KOPT-K1 (cell line): ENCODE data around the gene TMEM176B.

Experiments
- H3K27ac ChIP-seq: fragments of 200-600 bp; sonication (generic); 2 replicates; pipeline ENCODE4 v1.5.1; 2016; ENCODE audit warnings: antibody characterized with exemption, mild to moderate bottlenecking, low read depth, low read length; ENCODE audit not compliant: poor library complexity, severe bottlenecking
- H3K36me3 ChIP-seq: fragments of 200-600 bp; sonication (generic); 2 replicates; pipeline ENCODE4 v1.5.1; 2017; ENCODE audit warnings: antibody characterized with exemption, mild to moderate bottlenecking, low read length, moderate library complexity; ENCODE audit not compliant: insufficient read depth
- H3K9me3 ChIP-seq: fragments of 200-600 bp; sonication (generic); 2 replicates; pipeline ENCODE4 v1.5.1; 2017; ENCODE audit warnings: antibody characterized with exemption, low read length, mild to moderate bottlenecking; ENCODE audit not compliant: insufficient read depth, poor library complexity, severe bottlenecking

The TMEM176B gene

DNA sequence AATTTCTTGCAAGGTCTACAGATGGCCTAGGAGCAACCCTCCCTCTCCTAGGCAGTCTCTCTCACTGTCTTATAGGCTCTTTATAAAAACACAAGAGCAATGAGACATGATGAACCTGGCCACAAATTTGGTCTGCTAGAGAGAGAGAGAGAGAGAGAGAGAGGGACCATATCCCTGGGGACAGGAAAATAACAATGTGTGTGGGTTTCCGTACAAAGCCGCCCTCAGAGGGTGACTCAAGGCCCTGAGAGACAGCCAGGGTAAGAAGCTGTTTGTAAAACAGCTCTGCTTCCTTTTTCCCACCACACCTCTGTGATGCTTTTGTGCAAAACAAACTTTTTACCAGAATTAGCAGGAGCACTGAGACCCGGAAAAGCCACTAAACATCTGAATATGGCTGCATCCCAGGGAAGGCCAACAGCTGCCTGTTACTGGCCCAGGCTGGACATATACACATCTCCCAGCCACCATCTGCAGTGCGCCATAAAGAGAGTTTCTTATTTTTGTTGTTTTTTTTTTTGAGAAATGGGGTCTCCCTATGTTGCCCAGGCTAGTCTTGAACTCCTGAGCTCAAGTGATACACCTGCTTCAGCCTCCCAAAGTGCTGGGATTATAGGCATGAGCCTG lies 44.6 kb downstream of the TMEM176B start:
- Histone ChIP-seq H3K27ac (peak overlapping the region; percentile 94), H3K9me3 (no peaks in the 10 kb centered on the region), H3K36me3 (no peaks in the 10 kb centered on the region)

- H3K27ac ChIP-seq, result peak overlapping the region; percentile 94
- H3K9me3 ChIP-seq, result no peaks in the 10 kb centered on the region
- H3K36me3 ChIP-seq, result no peaks in the 10 kb centered on the region
These were observed 45.2 kb downstream of the TMEM176B start for GRCh38 chr7:150754951-150755350.

DNA sequence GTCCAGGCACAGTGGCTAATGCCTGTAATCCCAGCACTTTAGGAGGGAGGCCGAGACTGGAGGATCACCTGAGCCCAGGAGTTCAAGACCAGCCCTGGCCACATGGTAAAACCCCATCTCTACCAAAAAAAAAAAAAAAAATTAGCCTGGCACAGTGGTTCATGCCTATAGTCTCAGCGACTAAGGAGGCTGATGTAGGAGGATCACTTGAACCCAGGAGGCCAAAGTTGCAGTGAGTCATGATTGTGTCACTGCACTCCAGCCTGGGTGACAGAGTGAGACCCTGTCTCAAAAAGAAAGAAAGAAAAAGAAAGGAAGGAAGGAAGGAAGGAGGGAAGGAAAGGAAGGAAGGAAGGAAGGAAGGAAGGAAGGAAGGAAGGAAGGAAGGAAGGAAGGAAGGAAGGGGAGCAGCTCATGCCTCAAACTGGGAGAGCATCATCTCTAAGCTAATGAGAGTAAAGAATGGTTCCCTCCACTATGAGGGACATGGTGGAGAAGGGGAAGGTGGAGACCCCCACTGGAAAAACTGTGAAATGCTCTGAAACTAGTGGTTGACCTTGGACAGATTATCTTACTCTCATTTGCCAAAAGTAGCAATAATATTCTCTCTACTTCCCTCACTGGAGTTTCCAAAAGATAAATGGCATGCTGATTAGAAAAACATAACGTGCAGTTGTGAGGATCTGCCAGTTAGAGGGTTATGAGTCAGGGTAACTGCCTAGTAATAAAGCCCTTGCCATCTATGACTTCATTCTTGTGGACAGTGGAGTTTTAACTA lies 46.1 kb downstream of the TMEM176B start:
- H3K27ac ChIP-seq, result peak overlapping the region; percentile 94
- no peaks in the 10 kb centered on the region for H3K9me3 ChIP-seq
- no peaks in the 10 kb centered on the region for H3K36me3 ChIP-seq

- Histone ChIP-seq H3K9me3 (no peaks in the 10 kb centered on the region), H3K36me3 (no peaks in the 10 kb centered on the region), H3K27ac (peak overlapping the region; percentile 94)
These were observed 46.9 kb downstream of the TMEM176B start for GRCh38 chr7:150753239-150753638.

- H3K9me3 ChIP-seq, result no peaks in the 10 kb centered on the region
- H3K36me3 ChIP-seq, result no peaks in the 10 kb centered on the region
- H3K27ac ChIP-seq, result peak overlapping the region; percentile 94
These were observed 48.5 kb downstream of the TMEM176B start for GRCh38 chr7:150751702-150752101.

GRCh38 chr7:150748376-150748775 lies 51.8 kb downstream of the TMEM176B start:
- Histone ChIP-seq H3K9me3 (no peaks in the 10 kb centered on the region), H3K36me3 (peaks cover 28% of the 10 kb centered on the region), H3K27ac (peak overlapping the region; percentile 53)

GRCh38 chr7:150746921-150747320 lies 53.2 kb downstream of the TMEM176B start:
- Histone ChIP-seq H3K9me3 (no peaks in the 10 kb centered on the region), H3K27ac (peak overlapping the region; percentile 53), H3K36me3 (peaks cover 42% of the 10 kb centered on the region)

GRCh38 chr7:150745876-150746275 lies 54.3 kb downstream of the TMEM176B start:
- H3K27ac ChIP-seq, result peak overlapping the region; percentile 100
- H3K36me3 ChIP-seq, result peaks cover 53% of the 10 kb centered on the region
- no peaks in the 10 kb centered on the region for H3K9me3 ChIP-seq

DNA sequence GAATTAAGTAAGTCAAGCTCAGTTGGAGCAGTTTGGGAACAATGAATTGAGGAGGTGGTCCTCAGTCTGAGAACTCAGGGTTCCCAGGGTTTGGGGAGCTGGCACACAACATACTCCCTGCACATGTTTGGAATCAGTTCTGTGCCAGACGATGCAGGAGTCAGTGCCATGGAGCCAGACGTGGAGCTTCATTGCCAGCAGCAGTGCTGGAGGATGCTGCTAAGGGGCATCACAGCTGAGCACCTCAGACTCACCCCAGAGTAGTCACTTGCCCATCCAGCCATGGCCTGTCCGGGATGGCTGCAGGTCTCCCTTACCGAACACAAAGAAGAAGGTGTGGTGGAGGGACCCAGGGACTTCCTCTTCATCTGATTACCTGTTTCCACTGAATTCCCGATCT lies 55.1 kb downstream of the TMEM176B start:
- Histone ChIP-seq H3K27ac (peak overlapping the region; percentile 100), H3K36me3 (peaks cover 61% of the 10 kb centered on the region), H3K9me3 (no peaks in the 10 kb centered on the region)

DNA sequence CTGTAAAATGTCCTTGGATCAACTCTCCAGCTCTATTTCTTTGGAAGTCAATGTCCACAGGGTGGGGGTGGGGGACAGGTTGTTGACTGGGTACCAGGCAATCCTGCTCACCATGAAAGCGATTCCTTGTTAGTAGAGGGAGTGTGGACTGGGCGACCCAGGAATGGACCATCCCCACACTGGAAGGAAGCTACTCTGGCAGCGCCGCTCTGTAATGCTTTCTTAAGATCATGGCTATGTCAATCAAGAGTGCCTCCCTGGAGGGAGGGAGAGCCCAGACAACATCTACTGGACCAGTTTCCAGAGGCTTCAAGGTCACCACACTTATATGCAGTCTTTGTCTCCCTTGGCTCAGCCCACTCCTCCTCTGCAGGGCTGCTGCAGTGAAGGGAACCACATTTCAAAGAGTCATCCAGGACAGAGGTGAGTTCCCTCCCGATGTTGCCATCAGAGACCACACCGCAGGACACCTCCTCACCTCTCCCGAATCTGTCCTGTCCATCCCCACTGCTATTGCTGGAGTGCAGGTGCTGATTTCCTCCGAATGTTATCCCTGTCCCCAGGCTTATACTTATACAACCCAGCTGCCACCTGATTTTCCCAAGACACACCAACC lies 56.0 kb downstream of the TMEM176B start:
- H3K27ac ChIP-seq, result peak overlapping the region; percentile 100
- H3K36me3 ChIP-seq, result peaks cover 70% of the 10 kb centered on the region
- no peaks in the 10 kb centered on the region for H3K9me3 ChIP-seq

- peak overlapping the region; percentile 100 for H3K27ac ChIP-seq
These were observed 57.7 kb downstream of the TMEM176B start for GRCh38 chr7:150742286-150742968.

More at GRCh38 chr7:150742286-150742968, 57.7 kb downstream of the TMEM176B start:
- Histone ChIP-seq H3K9me3 (no peaks in the 10 kb centered on the region), H3K36me3 (peaks cover 85% of the 10 kb centered on the region)
